ENCODE data around the gene ANLN. TPM values are rescaled to one million over a fixed set of nuclear protein-coding genes. Genes with fewer than 3 reads are reported as not detected.
A peak's percentile ranks its signal among the peaks of the same experiment; 100 is the strongest.
"Not testable (repeated sequence)": the region's sequence is repeated elsewhere in the genome, so short reads cannot be mapped to it uniquely, and the experiment has no call there.

ANLN gene
- total RNA-seq, 2 experiments from 2014 or later: 52.5 to 58.3 TPM

DNA sequence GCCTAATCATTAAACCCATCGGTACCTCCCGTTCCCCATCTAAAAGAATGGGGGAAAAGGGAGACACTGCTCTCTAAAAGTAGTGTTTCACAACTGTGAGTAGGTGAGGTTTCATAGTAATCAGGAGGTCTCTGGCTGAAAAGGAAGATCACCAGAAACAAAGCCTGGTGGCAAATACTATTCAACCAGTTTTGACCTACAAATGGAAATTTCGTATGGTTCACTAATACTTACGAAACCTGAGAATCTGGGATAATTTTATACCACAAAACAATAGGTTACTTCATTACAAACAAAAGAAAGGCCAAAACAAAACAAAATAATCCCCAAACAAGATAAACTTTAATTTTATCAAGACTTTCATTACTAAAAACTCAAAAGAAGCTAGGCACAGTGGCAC, 28.4 kb upstream of the ANLN start:
- Mint-ChIP-seq H3K36me3 (ENCODE audit: low read depth) (no peaks in the 10 kb centered on the region), H3K4me1 (no peaks in the 10 kb centered on the region), H3K4me3 (no peak overlapping the region), H3K27me3 (peaks cover 2% of the 10 kb centered on the region), H3K9me3 (ENCODE audit: low read depth) (no peaks in the 10 kb centered on the region), H3K27ac (no peak overlapping the region)
- ChIA-PET CTCF (interaction anchor here (0.6 to 1.0 kb wide), 2 partner anchors 28 to 55 kb away, joined by 4 to 7 read pairs; no protein-coding TSS in a partner anchor), POLR2A (no interaction called here)
- no peak for DNase-seq
- intact Hi-C loops (cut with DNase I, micrococcal nuclease): loop anchor here in 1 of 2 experiments (10.0 kb wide), 1 partner anchor 666 kb away; the partner anchor contains the start of gene HERPUD2
- no peak for ATAC-seq

DNA sequence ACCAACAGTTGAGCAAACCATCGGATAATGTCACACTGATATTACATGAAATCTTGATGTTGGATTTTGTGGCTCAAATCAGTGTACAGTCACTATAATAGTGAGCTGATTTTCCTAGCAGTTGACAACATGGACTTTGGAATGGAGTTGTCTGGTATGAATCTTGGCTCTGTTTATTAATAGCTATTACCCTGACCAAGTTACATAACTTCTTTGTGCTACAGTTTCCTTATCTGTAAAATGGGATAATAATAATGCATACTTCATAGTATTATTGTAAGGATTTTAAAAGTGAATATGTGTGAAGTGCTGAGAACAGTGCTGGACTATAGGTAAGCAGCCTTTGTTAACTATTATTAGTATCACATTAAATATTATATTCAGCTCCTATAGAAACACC, 26.1 kb upstream of the ANLN start:
- POLR2A ChIA-PET: no interaction called here
- no peak overlapping the region for H3K27ac Mint-ChIP-seq
- peaks cover 6% of the 10 kb centered on the region for H3K27me3 Mint-ChIP-seq
- H3K4me3 Mint-ChIP-seq: no peak overlapping the region
- CTCF ChIA-PET: interaction anchor here (0.9 to 1.0 kb wide), 2 partner anchors 12 to 24 kb away, joined by 3 read pairs; no protein-coding TSS in a partner anchor
- intact Hi-C loops (cut with DNase I, micrococcal nuclease): loop anchor here in 1 of 2 experiments (10.0 kb wide), 1 partner anchor 669 kb away; the partner anchor contains the start of gene HERPUD2
- H3K9me3 Mint-ChIP-seq (ENCODE audit: low read depth): no peaks in the 10 kb centered on the region
- ATAC-seq: no peak
- no peaks in the 10 kb centered on the region for H3K36me3 Mint-ChIP-seq (ENCODE audit: low read depth)
- H3K4me1 Mint-ChIP-seq: no peaks in the 10 kb centered on the region
- DNase-seq: no peak

GRCh38 chr7:36366005-36366717, 23.5 kb upstream of the ANLN start:
- ChIA-PET POLR2A (interaction anchor here (1.4 kb wide), 1 partner anchor 26 kb away, joined by 5 read pairs; no protein-coding TSS in a partner anchor), CTCF (interaction anchor here (0.6 to 2.6 kb wide), 8 partner anchors 11 to 212 kb away, joined by 3 to 12 read pairs (median 3); partner anchors contain the start of gene ANLN)
- DNase-seq (no peak), ATAC-seq (no peak)
- H3K27ac Mint-ChIP-seq: no peak overlapping the region
- intact Hi-C loops (cut with DNase I, micrococcal nuclease): loop anchor here (2.0 to 10.0 kb wide), 3 partner anchors 213 to 671 kb away; partner anchors contain the start of genes EEPD1 (in 1 of the 2), HERPUD2 (in 1 of the 2) and SEPTIN7 (in 1 of the 2)
- peaks cover 8% of the 10 kb centered on the region for H3K27me3 Mint-ChIP-seq
- H3K36me3 Mint-ChIP-seq (ENCODE audit: low read depth): no peaks in the 10 kb centered on the region
- H3K4me3 Mint-ChIP-seq: peak overlapping the region; percentile 83
- no peaks in the 10 kb centered on the region for H3K4me1 Mint-ChIP-seq
- H3K9me3 Mint-ChIP-seq (ENCODE audit: low read depth): no peaks in the 10 kb centered on the region

DNA sequence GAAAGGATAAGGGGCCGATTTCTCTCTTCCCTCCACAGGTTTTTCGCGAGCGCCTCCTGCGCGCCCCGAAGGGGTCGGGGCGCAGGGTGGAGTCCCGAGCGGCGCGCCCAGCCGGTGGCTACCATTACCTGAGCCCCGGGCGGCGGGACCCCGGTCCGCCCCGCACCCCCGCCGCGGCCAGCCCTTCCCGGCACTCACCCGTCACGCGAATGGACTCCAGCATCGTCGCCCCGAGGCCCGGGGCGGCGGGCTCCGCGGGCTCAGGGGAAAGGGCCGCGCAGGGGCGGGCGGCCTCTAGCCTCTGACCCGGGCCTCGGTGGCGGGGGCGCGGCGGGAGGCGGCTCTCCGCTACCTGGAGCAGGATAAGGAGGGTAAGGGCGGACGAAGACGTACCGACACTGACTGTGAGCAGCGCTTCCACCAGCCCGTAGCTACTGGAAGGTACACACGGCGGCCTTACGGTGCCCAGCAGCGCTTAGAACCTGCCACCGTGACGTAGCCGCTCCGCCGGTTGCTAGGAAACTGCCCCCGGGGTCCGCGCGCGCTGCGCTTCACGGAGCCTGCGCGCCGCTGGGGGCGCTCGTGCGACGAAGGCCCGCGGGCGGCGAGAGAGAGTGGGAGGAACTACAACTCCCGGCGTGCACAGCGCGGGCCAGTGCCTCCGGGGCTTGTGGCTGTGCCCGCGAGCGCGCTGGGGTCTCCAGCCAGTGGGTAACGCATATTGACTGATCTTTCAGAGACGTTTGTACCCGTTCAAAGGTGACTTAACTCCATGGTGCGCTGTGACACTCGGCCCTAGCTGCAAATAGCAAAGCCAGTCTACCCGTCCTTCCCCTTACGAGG, 22.7 kb upstream of the ANLN start:
- ChIA-PET CTCF (interaction anchor here (0.5 to 2.6 kb wide), 21 partner anchors 10 to 212 kb away, joined by 3 to 12 read pairs (median 3); partner anchors contain the start of gene ANLN), POLR2A (interaction anchor here (1.1 to 1.4 kb wide), 2 partner anchors 21 to 25 kb away, joined by 3 to 5 read pairs; no protein-coding TSS in a partner anchor)
- peaks cover 10% of the 10 kb centered on the region for H3K27me3 Mint-ChIP-seq
- H3K4me3 Mint-ChIP-seq: peak overlapping the region; percentile 83
- no peaks in the 10 kb centered on the region for H3K9me3 Mint-ChIP-seq (ENCODE audit: low read depth)
- intact Hi-C loops (cut with DNase I, micrococcal nuclease): loop anchor here (1.0 to 10.0 kb wide), 6 partner anchors 22 to 672 kb away; partner anchors contain the start of genes ANLN (in 2 of the 2), EEPD1 (in 2 of the 2), HERPUD2 (in 1 of the 2) and SEPTIN7 (in 1 of the 2)
- DNase-seq: peak; percentile 95
- peak overlapping the region; percentile 19 for H3K27ac Mint-ChIP-seq
- H3K36me3 Mint-ChIP-seq (ENCODE audit: low read depth): no peaks in the 10 kb centered on the region
- ATAC-seq: peak; percentile 98
- H3K4me1 Mint-ChIP-seq: no peaks in the 10 kb centered on the region

- ATAC-seq (no peak), DNase-seq (no peak)
- Mint-ChIP-seq H3K27me3 (peaks cover 10% of the 10 kb centered on the region), H3K36me3 (ENCODE audit: low read depth) (no peaks in the 10 kb centered on the region), H3K4me3 (peak overlapping the region; percentile 83), H3K4me1 (no peaks in the 10 kb centered on the region), H3K9me3 (ENCODE audit: low read depth) (no peaks in the 10 kb centered on the region), H3K27ac (no peak overlapping the region)
- intact Hi-C loops (cut with DNase I, micrococcal nuclease): loop anchor here (1.0 to 10.0 kb wide), 6 partner anchors 22 to 673 kb away; partner anchors contain the start of genes ANLN (in 2 of the 2), EEPD1 (in 2 of the 2), HERPUD2 (in 1 of the 2) and SEPTIN7 (in 1 of the 2)
- ChIA-PET CTCF (interaction anchor here (0.5 to 2.6 kb wide), 18 partner anchors 10 to 120 kb away, joined by 3 to 12 read pairs (median 3); partner anchors contain the start of gene ANLN), POLR2A (interaction anchor here (1.1 to 1.4 kb wide), 2 partner anchors 21 to 24 kb away, joined by 3 to 5 read pairs; no protein-coding TSS in a partner anchor)
These were observed 22.0 kb upstream of the ANLN start for GRCh38 chr7:36367561-36368077.

DNA sequence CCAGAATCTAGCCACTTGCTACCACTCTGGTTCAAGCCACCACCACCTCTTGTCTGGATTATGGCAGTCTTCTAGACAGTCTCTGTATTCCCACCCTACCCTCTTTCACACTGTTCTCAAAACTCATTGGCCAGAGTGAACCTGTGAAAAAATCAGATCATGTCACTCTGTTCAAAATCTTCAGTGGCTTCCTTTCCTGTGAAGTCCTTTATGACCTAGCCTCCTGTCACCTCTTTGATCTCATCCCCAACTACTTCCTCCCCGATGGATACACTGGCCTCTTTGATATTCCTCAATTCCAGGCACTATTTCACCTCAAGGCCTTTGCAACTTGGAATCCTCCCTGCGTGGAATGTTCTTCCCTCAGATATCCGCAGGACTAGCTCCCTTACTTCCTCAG, 21.2 kb upstream of the ANLN start:
- CTCF ChIA-PET: interaction anchor here (2.3 to 2.6 kb wide), 2 partner anchors 9 to 22 kb away, joined by 10 to 12 read pairs; partner anchors contain the start of gene ANLN

GRCh38 chr7:36369171-36369570, 20.5 kb upstream of the ANLN start:
- POLR2A ChIA-PET: no interaction called here
- DNase-seq (no peak), ATAC-seq (no peak)
- H3K4me1 Mint-ChIP-seq: no peaks in the 10 kb centered on the region
- CTCF ChIA-PET: no interaction called here
- no peaks in the 10 kb centered on the region for H3K9me3 Mint-ChIP-seq (ENCODE audit: low read depth)
- no peak overlapping the region for H3K27ac Mint-ChIP-seq
- intact Hi-C loops (cut with DNase I, micrococcal nuclease): loop anchor here in 1 of 2 experiments (10.0 kb wide), 1 partner anchor 674 kb away; the partner anchor contains the start of gene HERPUD2
- no peaks in the 10 kb centered on the region for H3K36me3 Mint-ChIP-seq (ENCODE audit: low read depth)
- peaks cover 13% of the 10 kb centered on the region for H3K27me3 Mint-ChIP-seq
- H3K4me3 Mint-ChIP-seq: no peak overlapping the region

More for the DNA sequence above, 21.2 kb upstream of the ANLN start:
- no peak overlapping the region for H3K27ac Mint-ChIP-seq
- intact Hi-C loops (cut with DNase I, micrococcal nuclease): loop anchor here in 1 of 2 experiments (10.0 kb wide), 1 partner anchor 674 kb away; the partner anchor contains the start of gene HERPUD2
- ATAC-seq (no peak), DNase-seq (no peak)
- peaks cover 13% of the 10 kb centered on the region for H3K27me3 Mint-ChIP-seq
- no peaks in the 10 kb centered on the region for H3K9me3 Mint-ChIP-seq (ENCODE audit: low read depth)
- POLR2A ChIA-PET: no interaction called here
- no peaks in the 10 kb centered on the region for H3K36me3 Mint-ChIP-seq (ENCODE audit: low read depth)
- no peaks in the 10 kb centered on the region for H3K4me1 Mint-ChIP-seq
- H3K4me3 Mint-ChIP-seq: no peak overlapping the region

DNA sequence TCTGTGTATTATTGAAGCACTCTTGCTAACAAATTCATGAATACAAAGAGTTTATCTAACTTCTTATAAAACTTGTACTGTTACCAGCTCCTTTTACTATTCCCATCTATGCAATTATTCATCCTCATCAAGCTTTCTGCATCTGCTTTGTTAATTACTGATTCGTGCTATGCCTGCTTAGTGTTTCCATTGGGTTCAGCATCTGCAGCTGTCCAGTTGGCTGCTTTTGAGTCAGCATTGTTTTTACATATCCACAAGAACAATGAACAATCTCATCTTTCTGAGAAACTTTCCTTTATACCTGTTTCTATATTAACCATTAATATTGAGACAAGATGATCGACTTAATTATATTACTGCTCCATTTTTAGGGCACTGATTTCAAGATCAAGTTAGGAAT, 19.6 kb upstream of the ANLN start:
- CTCF ChIA-PET: no interaction called here
- intact Hi-C loops (cut with DNase I, micrococcal nuclease): no loop called here

GRCh38 chr7:36372156-36372555, 17.5 kb upstream of the ANLN start:
- CTCF ChIA-PET: interaction anchor here (0.6 to 0.7 kb wide), 2 partner anchors 13 to 307 kb away, joined by 3 read pairs; no protein-coding TSS in a partner anchor
- H3K36me3 Mint-ChIP-seq (ENCODE audit: low read depth): no peaks in the 10 kb centered on the region
- no peaks in the 10 kb centered on the region for H3K4me1 Mint-ChIP-seq
- peaks cover 10% of the 10 kb centered on the region for H3K27me3 Mint-ChIP-seq
- intact Hi-C loops (cut with DNase I, micrococcal nuclease): no loop called here
- ATAC-seq: no peak
- POLR2A ChIA-PET: no interaction called here
- H3K9me3 Mint-ChIP-seq (ENCODE audit: low read depth): peaks cover 2% of the 10 kb centered on the region
- DNase-seq: no peak
- no peak overlapping the region for H3K27ac Mint-ChIP-seq
- no peak overlapping the region for H3K4me3 Mint-ChIP-seq

More for the DNA sequence above, 19.6 kb upstream of the ANLN start:
- Mint-ChIP-seq H3K4me3 (no peak overlapping the region), H3K4me1 (no peaks in the 10 kb centered on the region), H3K27ac (no peak overlapping the region), H3K36me3 (ENCODE audit: low read depth) (no peaks in the 10 kb centered on the region), H3K27me3 (peaks cover 13% of the 10 kb centered on the region), H3K9me3 (ENCODE audit: low read depth) (no peaks in the 10 kb centered on the region)
- no peak for ATAC-seq
- no peak for DNase-seq
- POLR2A ChIA-PET: no interaction called here

- ATAC-seq; H3K4me3 Mint-ChIP-seq; POLR2A ChIA-PET; H3K27ac Mint-ChIP-seq; H3K9me3 Mint-ChIP-seq (ENCODE audit: low read depth); DNase-seq; H3K4me1 Mint-ChIP-seq; intact Hi-C loops (cut with DNase I, micrococcal nuclease); H3K27me3 Mint-ChIP-seq; H3K36me3 Mint-ChIP-seq (ENCODE audit: low read depth): not testable (repeated sequence)
- CTCF ChIA-PET: interaction anchor here (1.2 to 2.8 kb wide), 3 partner anchors 11 to 66 kb away, joined by 4 to 10 read pairs (median 4); a partner anchor contains a TSS
These were observed 11.1 kb upstream of the ANLN start for GRCh38 chr7:36378555-36378954.
